AG09309 (cell line): ENCODE results near the gene AK8.

ENCODE experiments used
- DNase-seq: peaks from one replicate; pipeline ENCODE4 v3.0.0-alpha.2; 2010; ENCODE audit warnings: low read depth
- H3K4me3 ChIP-seq: 2 replicates; pipeline ENCODE4 v1.5.1; 2011; ENCODE audit warnings: mild to moderate bottlenecking, low read depth, low read length, moderate library complexity; ENCODE audit not compliant: control insufficient read depth
- CTCF ChIP-seq: IDR thresholded peaks from 2 replicates; pipeline ENCODE4 v1.5.1; 2011; ENCODE audit warnings: mild to moderate bottlenecking, low read depth, low read length, inconsistent platforms; ENCODE audit not compliant: insufficient read depth, control insufficient read depth; ENCODE audit errors: missing control alignments

The AK8 gene

GRCh38 chr9:132702254-132702653 is 175.8 kb downstream of the AK8 start:
- no peak overlapping the region for H3K4me3 ChIP-seq
- TF ChIP-seq CTCF, result no peak
- no peak for DNase-seq

DNA sequence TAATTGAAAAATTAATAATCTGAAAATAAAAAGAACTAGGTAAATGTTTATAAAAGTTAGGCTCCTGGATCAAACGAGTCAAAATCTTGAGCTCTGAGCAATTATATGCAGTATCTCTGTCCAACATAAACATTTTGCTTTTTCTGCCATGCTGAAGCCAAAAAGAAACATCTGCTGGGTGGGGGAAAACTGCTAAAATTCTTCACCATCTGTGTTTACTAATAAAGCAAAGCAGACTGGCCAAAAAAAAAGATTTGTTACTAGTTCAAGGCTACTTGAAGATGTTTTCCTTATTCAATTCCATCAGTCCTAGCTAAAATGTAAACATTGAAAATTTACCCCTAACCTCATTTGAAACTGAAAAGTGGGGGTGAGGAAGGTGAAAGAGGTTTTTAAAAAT is 178.1 kb downstream of the AK8 start:
- no peak for DNase-seq
- no peak overlapping the region for H3K4me3 ChIP-seq
- TF ChIP-seq CTCF, result no peak

GRCh38 chr9:132698989-132699388 is 179.1 kb downstream of the AK8 start:
- no peak for TF ChIP-seq CTCF
- no peak overlapping the region for H3K4me3 ChIP-seq
- no peak for DNase-seq

DNA sequence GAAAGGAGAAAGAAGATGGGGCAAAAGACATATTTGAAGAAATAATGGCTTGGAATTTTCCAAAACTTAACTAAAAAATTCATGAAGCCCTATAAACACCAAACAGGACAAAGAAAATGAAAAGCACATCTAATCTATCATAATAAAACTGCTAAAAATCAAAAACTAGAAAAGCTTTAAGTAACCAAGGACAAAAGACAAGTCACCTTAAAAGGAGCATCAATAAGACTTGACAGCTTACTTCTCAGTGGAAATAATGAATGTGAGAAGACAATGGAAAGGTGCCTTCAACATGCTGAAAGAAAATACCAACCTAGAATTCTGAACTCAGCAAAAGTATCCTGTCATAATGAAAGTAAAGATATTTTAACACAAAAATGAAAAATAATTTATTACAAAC is 180.9 kb downstream of the AK8 start:
- no peak overlapping the region for H3K4me3 ChIP-seq
- DNase-seq, result no peak
- TF ChIP-seq CTCF, result no peak

DNA sequence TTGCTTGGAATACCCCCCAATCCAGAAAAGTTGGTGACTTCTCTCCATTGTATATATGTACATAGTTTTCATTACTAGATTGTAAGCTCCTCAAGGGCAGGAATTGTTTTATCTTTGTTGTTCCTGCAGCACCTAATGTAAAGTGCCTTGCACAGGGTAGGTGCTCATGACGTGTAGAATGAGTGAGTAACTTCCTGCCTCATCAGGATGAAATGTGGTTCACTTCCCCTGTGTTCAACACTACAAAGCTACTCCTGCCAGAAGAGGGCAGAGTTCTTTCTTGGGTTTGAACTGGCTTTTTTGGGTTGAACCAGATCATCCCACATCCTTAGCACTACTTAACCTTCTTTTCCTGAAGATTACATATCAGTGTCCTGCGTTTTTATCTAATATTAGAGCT is 183.9 kb downstream of the AK8 start:
- TF ChIP-seq CTCF, result no peak
- H3K4me3 ChIP-seq, result no peak overlapping the region
- DNase-seq, result no peak

DNA sequence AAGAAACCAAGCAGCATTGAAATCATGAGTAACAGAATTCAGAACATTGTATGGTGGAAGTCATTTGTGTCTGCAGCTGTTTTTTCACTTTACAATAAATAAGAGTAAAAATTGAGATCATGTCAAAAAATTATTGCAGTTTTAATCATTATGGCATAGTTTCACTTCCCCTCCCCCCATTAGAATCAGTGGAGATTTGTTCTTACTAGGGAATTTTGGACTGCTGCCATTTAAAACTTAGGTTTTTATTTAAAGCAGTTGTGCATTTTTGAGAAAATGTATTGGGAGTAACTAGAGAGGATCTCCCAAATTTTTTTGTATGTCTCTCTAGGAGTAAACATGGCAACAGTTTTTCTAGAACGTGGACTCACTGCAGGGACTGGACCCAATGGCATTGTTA is 187.4 kb downstream of the AK8 start:
- H3K4me3 ChIP-seq, result no peak overlapping the region
- TF ChIP-seq CTCF, result no peak
- no peak for DNase-seq

- H3K4me3 ChIP-seq, result no peak overlapping the region
- no peak for TF ChIP-seq CTCF
- no peak for DNase-seq
These were observed 194.2 kb downstream of the AK8 start for GRCh38 chr9:132683873-132684272.
